ENCODE measurements around the gene GNA12.

Gene GNA12

GRCh38 chr7:2775376-2775775 lies 68.7 kb downstream of the GNA12 start:
- POLR2A ChIA-PET: no interaction called here
- H3K4me3 ChIP-seq (ENCODE audit: low read depth, low read length): no peak overlapping the region
- DNase-seq (ENCODE audit: low read depth, low spot score): no peak
- CTCF ChIA-PET: interaction anchor here (1.2 kb wide), 1 partner anchor 14 kb away, joined by 8 read pairs; no protein-coding TSS in a partner anchor
- no peak for TF ChIP-seq CTCF (IDR thresholded peaks at IDR 0.05; ENCODE audit: insufficient read depth, low read length, missing control alignments)

GRCh38 chr7:2774935-2775334 lies 69.2 kb downstream of the GNA12 start:
- no peak overlapping the region for H3K4me3 ChIP-seq (ENCODE audit: low read depth, low read length)
- no peak for DNase-seq (ENCODE audit: low read depth, low spot score)
- POLR2A ChIA-PET: no interaction called here
- TF ChIP-seq CTCF (IDR thresholded peaks at IDR 0.05; ENCODE audit: insufficient read depth, low read length, missing control alignments): no peak
- CTCF ChIA-PET: interaction anchor here (1.2 kb wide), 1 partner anchor 14 kb away, joined by 8 read pairs; no protein-coding TSS in a partner anchor

GRCh38 chr7:2774280-2774679 lies 69.8 kb downstream of the GNA12 start:
- TF ChIP-seq CTCF (IDR thresholded peaks at IDR 0.05; ENCODE audit: insufficient read depth, low read length, missing control alignments): no peak
- no peak overlapping the region for H3K4me3 ChIP-seq (ENCODE audit: low read depth, low read length)
- ChIA-PET CTCF (no interaction called here), POLR2A (no interaction called here)
- no peak for DNase-seq (ENCODE audit: low read depth, low spot score)

GRCh38 chr7:2773608-2774007 lies 70.5 kb downstream of the GNA12 start:
- TF ChIP-seq CTCF (IDR thresholded peaks at IDR 0.05; ENCODE audit: insufficient read depth, low read length, missing control alignments): no peak
- ChIA-PET CTCF (interaction anchor here (1.2 kb wide), 1 partner anchor 51 kb away, joined by 3 read pairs; no protein-coding TSS in a partner anchor), POLR2A (no interaction called here)
- no peak overlapping the region for H3K4me3 ChIP-seq (ENCODE audit: low read depth, low read length)
- DNase-seq (ENCODE audit: low read depth, low spot score): no peak

- no peak for DNase-seq (ENCODE audit: low read depth, low spot score)
- POLR2A ChIA-PET: no interaction called here
- H3K4me3 ChIP-seq (ENCODE audit: low read depth, low read length): no peak overlapping the region
- no peak for TF ChIP-seq CTCF (IDR thresholded peaks at IDR 0.05; ENCODE audit: insufficient read depth, low read length, missing control alignments)
- CTCF ChIA-PET: interaction anchor here (2.6 kb wide), 1 partner anchor 11 kb away, joined by 6 read pairs; no protein-coding TSS in a partner anchor
Measured at GRCh38 chr7:2771274-2771731, 72.8 kb downstream of the GNA12 start.

- no peak for DNase-seq (ENCODE audit: low read depth, low spot score)
- ChIA-PET CTCF (no interaction called here), POLR2A (no interaction called here)
- no peak for TF ChIP-seq CTCF (IDR thresholded peaks at IDR 0.05; ENCODE audit: insufficient read depth, low read length, missing control alignments)
- no peak overlapping the region for H3K4me3 ChIP-seq (ENCODE audit: low read depth, low read length)
Measured at GRCh38 chr7:2764621-2765020, 79.5 kb downstream of the GNA12 start.
